ENCODE measurements around the gene MYBL2.
A peak's percentile ranks its signal among the peaks of the same experiment; 100 is the strongest.
"Not testable (repeated sequence)": the region's sequence is repeated elsewhere in the genome, so short reads cannot be mapped to it uniquely, and the experiment has no call there.

The MYBL2 gene

DNA sequence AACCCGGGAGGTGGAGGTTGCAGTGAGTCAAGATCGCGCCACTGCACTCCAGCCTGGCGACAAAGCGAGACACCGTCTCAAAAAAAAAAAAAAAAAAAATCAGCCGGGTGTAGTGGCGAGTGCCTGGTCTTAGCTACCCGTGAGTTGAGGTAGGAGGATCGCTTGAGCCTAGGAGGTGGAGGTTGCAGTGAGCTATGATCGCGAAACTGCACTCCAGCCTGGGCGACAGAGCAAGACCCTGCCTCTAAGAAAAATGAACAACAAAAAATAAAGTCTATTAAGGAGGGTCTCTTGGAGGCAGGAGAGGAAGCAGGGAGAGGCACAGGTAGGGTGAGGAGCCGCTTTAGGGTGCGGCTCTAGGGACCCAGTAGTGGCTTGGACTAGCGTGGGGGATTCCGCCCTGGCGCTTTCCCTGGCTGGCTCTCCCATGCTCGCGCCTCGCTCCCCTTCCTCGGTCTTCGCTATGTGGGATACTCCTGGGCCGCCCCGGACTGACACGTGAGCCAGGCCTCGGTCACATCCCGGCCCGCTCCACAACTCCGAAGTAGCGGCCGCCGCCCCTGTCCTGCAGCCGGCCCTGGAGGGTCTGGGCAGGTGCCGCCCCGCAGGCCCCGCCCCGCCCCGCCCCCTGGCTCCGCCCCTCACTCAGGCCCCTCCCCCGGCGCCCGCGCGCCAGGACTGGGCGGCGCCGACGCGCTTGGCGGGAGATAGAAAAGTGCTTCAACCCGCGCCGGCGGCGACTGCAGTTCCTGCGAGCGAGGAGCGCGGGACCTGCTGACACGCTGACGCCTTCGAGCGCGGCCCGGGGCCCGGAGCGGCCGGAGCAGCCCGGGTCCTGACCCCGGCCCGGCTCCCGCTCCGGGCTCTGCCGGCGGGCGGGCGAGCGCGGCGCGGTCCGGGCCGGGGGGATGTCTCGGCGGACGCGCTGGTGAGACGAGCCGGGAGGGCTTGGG, at the start of gene MYBL2:
TSS of gene MYBL2 (plus strand) at position 739 of the 953 bp plus-strand sequence. CDS start at position 909, 170 bp downstream.
- DNase-seq, result peak; percentile 77

DNA sequence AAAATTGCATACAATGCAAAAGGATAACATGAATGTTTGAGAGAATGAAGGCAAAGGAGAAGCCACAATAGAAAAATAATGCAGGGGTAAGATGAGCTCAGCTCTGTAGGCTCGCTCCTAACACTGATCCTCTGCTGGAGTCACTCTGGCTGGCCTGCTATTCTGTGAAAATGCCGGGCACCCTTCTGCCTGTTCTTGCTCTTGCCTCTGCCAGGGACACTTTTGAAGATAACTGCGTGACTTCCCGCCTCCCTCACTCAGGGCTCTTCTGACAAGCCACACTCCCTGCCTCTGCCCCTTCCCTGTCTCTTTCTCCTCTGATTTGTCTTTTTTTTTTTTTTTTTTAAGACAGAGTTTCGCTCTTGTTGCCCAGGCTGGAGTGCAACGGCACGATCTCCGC, 35.3 kb upstream of the MYBL2 start:
- DNase-seq, result no peak

DNA sequence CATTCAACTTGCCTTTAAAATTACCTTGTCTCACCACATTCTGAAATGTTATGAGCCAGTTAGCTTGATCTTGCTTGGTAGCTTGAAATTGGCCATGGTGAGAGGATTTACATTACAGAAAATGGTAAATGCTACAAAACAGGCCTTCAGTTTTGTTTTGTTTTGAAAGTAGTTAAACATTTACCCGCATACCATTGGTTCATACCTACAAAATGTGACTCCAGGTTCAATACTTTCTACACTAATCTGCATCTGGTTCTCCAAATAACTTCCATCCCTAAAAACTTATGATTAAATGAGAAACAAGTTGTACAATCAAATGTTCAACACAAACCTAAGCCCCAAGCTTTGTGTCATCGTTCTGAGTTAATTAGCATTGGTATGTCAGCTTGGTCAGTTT, 30.5 kb upstream of the MYBL2 start:
- no peak for DNase-seq

DNA sequence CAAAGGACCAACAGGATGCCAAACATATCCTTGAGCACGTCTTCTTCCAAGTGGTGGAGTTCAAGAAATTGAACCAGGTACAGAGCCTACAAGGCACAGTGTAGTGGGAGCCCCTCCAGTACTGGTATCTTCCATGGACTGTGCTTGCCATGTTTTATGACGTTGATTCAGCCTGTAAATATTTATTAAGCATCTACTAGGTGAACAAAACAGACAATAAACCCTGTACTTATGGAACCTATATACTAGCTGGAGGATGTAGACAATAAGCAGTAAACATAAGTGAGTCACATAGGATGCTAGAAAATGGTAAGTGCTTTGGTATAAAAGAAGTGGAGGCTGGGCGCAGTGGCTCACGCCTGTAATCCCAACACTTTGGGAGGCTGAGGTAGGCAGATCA, 24.4 kb upstream of the MYBL2 start:
- DNase-seq, result no peak

DNA sequence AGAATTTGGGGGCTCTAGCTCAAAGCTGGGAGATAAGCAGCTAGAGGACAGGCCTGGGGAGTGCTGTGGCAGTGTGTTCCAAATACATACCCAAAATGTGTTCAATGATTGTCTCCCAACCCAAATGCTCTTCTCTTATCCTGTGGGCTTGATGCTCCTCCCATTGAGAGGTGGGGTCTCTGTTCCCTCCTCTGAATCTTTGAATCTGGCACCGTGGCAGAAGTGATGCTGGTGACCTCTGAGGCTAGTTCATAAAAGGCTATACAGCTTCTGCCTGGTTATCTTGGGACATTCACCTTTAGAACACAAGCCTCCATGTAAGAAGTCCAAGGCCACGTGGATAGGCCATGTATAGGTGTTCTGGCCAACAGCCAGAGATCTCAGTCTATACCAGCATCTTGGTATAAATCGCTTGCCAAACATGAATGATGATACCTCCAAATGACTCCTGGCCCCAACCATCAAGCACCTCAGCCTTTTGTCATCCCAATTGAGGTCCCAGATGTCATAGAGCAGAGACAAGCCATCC, 15.9 kb upstream of the MYBL2 start:
- DNase-seq, result no peak

DNA sequence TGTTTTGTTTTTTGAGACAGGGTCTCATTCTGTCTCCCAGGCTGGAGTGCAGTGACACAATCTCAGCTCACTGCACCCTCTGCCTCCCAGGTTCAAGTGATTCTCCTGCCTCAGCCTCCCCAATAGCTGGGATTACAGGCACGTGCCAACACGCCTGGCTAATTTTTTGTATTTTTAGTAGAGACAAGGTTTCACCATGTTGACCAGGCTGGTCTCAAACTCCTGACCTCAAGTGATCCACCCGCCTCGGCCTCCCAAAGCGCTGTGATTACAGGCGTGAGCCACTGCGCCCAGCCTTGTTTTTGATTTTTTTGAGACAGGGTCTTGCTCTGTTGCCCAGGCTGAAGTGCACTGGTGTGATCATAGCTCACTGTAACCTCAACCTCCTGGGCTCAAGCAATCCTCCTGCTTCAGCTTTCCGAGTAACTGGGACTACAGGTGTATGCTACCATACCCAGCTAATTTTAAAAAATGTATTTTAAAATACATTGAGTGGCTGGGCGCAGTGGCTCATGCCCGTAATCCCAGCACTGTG, 15.2 kb upstream of the MYBL2 start:
- not testable (repeated sequence) for DNase-seq

DNA sequence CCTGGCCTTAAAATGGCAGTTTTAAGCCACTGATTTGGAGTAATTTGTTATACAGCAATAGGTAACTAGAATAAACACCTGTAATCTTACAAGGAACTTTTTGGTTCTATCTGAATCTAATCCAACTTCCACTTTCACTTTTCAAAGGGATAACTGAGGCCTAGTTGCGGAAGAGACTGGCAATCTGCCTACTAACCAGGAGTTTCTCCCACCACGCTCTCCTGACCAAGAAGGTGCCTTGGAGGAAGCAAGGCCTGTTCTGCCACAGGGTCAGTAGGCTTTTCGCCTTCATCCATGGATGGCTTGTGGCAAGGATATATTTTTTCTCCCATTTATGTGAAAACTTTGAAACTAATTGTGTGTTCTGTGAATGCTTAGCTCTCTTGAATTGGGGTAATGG, 12.9 kb upstream of the MYBL2 start:
- no peak for DNase-seq

DNA sequence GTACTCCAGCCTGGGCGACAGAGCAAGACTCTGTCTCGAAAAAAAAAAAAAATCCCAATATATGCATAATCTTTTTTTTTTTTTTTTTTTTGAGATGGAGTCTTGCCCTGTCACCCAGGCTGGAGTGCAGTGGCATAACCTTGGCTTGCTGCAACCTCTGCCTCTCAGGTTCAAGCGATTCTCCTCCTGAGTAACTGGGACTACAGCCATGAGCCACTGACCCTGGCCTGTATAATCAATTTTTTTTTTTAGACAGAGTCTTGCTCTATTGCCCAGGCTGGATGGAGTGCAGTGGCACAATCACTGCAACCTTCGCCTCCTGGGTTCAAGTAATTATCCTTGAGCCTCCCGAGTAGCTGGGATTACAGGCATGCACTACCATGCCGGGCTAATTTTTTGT, 11.7 kb upstream of the MYBL2 start:
- DNase-seq, result not testable (repeated sequence)

DNA sequence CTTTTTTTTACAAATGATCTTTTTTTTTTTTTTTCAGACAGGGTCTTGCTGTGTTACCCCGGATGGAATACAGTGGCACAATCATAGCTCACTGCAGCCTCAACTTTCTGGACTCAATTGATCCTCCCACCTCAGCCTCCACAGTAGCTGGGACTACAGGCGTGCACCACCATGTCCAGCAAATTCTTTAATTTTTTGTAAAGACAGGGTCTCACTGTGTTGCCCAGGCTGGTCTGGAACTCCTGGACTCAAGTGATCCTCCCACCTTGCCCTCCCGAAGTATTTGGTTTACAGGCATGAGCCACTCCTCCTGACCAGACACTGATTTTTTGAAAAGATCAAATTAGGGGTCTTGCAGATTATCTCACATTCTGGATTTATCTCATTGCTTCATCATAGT, 11.0 kb upstream of the MYBL2 start:
- no peak for DNase-seq

DNA sequence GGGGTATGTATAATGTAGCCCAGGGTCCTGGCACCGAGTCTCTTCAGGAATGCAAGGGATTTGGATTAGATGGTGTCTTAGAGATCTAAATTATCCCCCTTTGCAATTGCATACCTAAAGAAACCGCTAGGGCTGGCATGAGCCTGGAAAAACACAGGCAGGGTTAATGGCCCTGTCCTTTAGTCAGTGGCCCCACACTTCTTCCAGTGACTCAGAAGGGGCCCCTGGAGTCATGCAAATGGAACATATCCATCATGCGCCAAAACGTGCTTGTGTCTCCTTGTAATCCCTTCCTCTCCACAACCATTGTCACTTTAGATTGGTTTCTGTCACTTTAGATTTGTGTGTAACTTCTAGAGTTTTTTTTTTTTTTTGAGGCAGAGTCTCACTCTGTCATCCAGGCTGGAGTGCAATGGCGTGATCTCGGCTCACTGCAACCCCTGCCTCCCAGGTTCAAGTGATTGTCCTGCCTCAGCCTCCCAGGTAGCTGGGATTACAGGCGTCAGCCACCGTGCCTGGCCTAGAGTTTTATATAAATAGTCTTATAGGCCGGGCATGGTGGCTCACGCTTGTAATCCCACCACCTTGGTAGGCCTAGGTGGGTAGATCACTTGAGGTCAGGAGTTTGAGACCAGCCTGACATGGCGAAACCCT, 8.7 kb upstream of the MYBL2 start:
- peak; percentile 78 for DNase-seq

DNA sequence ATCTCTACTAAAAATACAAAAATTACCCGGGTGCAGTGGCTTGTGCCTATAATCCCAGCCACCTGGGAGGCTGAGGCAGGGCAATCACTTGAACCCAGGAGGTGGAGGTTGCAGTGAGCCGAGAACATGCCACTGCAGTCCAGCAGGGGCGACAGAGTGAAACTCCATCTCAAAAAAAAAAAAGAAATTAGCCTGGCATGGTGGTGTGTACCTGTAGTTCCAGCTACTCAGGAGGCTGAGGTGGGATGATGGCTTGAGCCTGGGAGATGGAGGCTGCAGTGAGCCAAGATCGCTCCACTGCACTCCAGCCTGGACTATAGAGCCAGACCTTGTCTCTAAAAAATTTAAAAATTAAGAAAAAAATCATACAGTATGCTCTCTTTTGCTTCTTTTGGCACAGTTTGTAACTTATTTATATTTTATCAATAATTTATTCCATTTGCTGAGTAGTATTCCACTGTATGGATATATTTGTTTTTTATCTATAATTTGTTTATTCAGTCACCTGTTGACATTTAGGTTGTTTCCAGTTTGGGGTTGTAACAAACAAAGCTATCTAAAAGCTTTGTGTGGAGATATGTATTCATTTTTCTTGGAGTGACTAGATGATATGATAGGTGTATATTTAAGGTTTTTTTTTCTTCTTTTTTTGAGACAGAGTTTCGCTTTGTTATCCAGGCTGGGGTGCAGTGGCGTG, 8.0 kb upstream of the MYBL2 start:
- DNase-seq, result peak; percentile 14

DNA sequence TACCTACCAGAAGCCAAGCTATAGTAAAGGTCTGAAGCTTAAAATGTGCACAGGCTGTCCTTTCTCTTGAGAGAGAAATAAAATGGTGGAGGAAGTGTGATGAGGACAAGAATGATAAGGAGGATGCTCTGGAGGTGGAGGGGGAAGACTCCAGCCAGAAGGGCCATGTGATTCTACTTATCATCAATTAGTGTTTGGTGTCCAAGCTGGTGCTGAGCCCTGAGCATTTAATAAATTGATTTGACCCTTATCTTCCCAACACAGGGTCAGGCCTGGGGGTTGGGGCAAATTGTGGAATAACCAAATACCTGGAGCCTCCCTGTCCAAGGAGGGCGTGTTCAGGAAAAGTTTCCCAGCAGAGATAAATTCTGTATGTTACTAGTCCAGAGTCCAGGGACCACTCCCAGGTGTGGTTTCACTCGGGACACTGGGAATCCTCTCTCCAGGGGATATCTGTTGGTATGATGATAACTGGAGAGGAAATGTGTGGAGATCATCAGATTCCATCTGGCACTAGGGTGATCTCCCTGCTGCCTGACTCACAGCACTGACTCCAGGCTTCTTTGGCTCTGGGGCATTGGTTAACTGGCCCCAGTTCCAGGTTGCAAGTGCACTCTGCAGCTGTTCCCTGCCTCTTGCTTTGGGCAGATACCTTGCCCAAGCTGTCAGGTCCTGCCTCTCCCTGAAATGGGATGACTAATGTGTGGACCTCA, 3.8 kb upstream of the MYBL2 start:
- no peak for DNase-seq

DNA sequence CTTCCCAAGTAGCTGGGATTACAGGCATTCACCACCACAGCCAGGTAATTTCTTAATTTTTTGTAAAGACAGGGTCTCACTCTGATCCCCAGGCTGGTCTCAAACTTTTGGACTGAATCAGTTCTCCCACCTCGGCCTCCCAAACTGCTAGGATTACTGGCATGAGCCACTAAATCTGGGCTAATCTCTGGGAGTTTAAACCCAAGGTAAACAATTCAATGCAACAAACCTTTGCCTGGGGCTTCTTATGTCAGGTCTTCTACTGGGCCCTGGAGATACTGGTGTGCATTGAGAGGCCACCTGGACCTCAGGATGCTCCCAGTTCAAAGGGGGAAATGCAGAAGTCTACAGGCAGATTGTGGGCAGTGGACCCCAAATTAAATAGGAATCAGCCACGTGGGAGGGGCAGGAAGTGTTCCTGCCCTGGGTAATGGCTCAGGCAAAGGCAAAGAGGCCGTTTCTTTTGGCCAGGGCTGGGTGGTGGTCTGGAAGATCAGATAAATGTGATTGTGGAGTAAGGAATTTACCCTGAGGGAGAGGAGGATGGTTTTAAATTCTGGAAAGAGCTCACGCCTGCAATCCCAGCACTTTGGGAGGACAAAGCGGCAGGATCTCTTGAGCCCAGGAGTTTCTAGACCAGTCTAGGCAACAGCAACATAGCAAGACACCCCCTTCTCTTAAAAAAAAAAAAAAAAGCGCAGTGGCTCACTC, 1.3 kb upstream of the MYBL2 start:
- no peak for DNase-seq

DNA sequence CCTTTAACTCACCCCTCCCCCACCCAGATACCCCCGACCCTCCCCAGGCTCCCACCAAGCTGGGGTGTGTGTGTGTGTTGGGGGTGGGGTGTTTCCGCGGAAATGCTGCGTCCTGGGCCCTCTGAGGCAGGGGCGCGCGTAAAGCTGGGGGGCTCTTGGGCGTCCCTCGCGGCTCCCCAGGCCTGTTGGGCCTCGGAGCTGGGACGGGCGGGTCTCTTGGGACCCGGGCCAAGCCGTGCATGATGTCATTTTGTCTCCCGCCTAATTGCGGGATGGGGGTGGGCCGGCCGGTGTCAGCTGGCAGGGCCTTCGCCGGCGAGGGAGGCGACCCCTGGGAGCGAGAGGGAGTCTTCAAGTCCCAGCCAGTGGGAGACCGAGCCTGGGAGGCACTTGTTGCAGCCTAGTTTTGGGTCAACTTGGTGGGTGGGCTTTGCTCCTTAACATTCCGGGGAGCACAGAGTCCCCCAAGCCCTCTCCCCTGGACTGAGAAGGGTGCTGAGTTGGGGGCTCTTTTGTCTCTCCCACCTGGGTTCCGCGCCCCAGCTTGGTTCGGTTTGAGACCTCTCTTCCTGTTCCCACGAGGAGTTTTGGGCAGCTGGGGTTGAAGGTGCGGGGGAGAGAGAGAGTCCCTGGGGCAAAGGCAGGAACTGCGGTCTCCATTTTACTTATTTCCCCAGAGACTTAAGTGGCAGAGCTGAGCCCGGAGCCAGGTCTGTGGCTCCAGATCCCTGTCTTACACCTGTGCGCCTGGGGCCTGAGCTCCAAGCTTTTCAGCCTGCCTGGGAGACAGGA, 623 bp downstream of the MYBL2 start:
- DNase-seq, result peak; percentile 50

DNA sequence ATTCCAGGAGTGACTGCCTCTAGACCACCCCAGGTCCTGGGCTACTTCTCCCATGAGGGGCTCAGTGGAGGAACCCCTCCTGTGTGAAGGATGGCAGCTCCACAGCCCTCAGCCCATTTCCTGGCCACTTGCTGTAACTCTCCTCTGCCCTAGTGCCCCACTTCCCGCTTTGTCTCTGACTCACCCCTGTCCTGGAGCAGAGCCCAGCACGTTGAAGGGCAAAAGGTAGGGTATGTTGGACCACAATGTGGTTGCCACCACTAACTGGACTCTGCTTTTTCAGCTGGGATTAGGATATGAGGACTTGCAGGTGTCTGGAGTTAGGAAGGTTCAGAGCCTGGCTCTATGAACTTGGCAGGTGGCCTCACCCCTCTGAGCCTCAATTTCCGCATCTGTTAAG, 2.4 kb downstream of the MYBL2 start:
- DNase-seq, result no peak

DNA sequence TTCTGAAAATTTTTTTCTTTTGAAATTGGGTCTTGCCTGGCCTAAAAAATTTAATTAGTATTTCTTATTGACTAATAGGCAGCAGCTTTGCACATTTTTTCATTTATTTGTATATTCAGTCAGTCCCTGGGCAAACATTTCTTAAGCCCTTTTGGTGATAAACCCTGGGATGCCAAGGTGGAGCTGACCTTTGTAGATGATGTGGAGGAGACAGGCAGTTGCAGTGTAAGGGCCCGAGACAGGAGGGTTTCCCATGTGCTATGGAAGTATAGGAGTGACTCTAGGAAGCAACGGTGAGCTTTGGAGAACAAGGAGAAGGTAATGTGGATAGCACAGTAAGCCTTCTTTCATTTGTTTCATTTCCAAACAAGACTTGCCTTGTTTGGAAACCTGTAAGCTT, 3.5 kb downstream of the MYBL2 start:
- no peak for DNase-seq

DNA sequence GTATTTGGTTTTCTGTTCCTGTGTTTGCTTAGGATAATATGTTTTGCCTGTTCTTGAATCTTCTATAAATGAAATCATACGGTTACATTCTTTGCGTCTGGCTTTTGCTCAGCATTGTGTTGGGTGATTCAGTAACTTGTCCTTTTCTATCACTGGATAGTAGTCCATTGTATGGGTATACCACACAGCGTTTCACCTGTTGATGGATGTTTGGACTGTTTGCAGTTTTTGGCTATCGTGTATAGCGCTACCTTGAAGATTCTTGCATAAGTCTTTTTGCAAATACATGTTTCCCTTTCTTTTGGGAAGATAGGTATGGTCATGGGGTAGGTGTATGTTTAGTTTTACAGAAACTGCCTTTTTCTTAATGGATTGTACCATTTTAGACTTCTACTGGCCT, 9.5 kb downstream of the MYBL2 start:
- no peak for DNase-seq

DNA sequence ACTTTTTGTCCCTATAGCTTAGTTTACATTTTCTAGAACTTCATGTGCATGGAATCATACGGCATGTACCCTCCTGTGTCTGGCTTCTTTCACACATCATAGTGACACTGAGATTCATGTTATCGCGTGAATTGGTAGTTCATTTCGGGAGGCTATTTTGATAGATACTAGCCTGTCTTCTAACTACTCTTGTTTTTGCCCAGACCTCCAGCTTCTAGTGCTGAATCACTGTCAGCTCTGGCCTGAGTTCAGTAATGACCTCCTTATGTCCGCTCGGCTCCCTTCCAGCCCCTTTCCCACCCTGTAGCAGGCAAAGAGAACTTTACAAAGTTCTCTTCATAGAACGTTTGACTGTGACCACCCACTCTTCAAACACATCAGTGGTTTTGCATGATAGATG, 14.1 kb downstream of the MYBL2 start:
- no peak for DNase-seq

DNA sequence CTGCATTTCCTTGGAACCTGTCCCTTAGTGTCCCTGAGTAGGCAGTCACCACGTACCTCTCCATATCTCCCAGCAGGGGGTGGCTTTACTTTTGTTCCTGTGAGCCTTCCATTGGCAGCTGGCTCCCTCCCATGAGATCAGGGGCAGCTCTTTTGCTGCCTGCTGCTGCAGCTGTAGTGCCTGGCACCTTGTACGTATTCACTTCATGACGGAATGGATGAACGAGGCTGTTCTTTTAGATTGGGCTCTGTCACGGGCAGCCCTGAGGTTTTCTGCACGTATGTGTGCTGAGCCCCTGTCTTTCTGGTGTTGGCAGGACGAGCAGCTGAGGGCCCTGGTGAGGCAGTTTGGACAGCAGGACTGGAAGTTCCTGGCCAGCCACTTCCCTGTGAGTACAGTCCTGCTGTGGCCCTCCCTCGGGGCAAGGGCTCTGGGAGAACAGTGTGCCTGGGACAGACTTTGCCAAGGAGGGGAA, 14.6 kb downstream of the MYBL2 start:
- no peak for DNase-seq

DNA sequence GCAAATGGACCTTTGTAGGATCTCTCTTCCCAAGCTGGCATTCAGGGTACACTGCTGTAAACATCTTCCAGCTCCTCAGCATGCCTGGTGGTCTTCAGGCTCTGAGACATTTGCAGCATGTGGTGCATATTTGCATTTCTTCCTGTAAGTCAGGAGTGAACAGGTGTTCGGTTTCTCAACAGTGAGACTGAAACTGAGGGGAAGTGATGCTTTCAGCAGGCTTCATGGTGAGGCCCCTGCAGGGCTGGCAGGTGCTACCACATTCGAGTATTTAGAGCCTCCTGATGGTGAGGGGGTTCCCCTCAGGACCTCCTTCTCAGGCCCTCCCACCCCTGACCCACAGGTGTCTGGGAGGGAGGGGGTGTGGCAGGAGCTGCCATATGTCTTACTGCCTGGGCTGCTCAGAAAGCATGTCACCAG, 15.1 kb downstream of the MYBL2 start:
- no peak for DNase-seq

DNA sequence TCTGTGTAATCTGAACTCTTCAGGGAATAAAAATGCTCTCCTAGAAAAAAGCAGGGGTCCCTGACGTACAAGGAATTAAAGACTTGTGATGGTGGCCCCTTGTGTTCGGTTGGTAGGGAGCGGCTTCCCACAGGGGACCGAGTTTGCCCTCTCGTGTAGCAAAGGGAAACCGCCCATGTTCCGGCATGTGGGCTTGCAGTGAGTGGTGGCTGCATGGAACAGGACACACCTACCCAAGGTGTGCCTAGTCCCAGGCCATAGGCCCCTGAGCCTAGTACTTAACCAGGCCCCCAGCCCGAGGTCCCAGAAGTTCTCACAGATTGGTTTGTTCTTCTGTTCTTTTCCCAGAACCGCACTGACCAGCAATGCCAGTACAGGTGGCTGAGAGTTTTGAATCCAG, 15.5 kb downstream of the MYBL2 start:
- no peak for DNase-seq

Data from stimulated activated CD4-positive, alpha-beta T cell treated with anti-CD3 and anti-CD28 coated beads, Interleukin-15, amount 100 ng/mL, for 24 hours (primary cell).